Right renal cortex interstitium (tissue), 3 donors: ENCODE results near the gene ARRDC4. TPM values are rescaled to one million over a fixed set of nuclear protein-coding genes. Genes with fewer than 3 reads are reported as not detected.

Experiments used
- DNase-seq, 3 donors: peaks; one replicate each; pipeline ENCODE4 v3.0.0-alpha.2; 2013; ENCODE audit warnings: low read depth in 3 of 3, low spot score in 2 of 3
- polyA plus RNA-seq, 3 donors: library from polyadenylated mRNA; unstranded; fragments of 120-200 nt; gene quantifications; one replicate each; pipeline ENCODE4 v1.2.1, GENCODE V29; 2013; ENCODE audit not compliant: insufficient read length in 3 of 3

ARRDC4 gene
- polyA plus RNA-seq, 3 donors = 26.0 to 37.8 (median 30.7) TPM

DNA sequence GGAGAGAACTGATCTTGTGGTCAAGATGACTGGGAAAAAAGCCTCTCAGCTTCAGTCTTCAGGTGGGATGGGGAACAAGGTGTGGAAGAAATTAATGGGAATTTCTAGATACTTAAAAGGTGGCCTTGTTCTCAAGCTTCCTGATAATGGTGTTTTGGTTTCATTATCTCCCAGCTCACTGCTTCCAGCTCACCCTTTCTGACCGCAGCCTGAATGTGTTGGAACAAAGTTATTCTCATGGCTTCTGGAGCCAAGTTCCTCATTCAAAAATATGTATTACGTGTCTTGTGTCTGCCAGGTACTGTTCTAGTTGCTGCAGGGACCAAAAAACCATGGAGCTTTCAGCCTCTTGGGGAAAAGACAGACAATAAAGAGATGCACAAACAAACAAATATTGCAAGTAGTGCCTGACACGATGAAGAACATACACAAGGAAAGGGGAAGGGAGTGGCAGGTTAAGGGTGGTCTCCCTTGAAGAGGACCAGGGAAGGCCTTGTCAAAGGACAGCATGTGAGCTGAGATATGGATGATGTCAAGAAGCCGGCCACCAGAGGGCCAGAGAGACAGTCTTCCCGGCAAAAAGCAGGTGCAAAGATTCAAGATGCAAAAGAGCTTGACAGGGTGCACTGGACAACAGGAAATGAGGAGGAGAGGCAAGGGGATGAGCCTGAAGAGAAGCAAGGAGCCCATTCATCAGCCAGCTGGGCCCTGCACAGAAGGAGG lies 35.5 kb downstream of the ARRDC4 start:
- DNase-seq = peak; percentile 9 to 20 (median 16)

DNA sequence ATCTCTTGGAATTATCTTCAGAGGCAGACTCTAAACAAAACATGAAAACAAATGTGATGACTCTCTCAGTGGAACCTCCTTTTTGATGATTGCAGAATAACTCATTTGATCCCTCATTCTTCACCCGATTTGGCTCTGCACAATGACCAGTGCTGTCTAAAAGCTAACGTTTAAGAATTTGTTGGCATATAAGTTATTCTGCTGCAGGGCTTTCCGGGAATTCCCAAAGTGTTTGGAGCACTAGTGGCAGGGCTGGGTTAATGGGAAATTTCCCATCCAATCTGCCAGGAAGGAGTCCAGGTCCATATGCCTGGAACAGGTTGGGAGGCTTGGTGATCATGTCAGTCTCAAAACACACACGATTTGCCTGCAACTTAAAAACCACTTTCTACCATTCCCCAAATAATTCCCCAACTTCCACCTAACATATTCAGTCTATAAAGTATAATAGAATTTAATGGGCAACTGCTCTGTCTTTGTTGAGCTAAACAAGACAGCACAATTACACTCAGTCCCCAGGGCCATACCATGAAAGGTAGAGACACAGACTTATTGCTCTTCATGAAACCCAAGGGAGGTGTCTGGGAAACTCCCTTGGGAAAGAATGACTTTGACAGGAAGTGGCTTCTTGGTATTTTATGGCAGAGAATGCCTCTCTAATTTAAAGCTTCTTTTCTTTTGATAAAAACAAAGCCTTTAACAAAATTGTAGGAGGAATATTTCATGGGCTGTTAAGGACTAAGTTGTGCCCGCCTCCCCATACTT lies 38.0 kb downstream of the ARRDC4 start:
- no peak for DNase-seq

DNA sequence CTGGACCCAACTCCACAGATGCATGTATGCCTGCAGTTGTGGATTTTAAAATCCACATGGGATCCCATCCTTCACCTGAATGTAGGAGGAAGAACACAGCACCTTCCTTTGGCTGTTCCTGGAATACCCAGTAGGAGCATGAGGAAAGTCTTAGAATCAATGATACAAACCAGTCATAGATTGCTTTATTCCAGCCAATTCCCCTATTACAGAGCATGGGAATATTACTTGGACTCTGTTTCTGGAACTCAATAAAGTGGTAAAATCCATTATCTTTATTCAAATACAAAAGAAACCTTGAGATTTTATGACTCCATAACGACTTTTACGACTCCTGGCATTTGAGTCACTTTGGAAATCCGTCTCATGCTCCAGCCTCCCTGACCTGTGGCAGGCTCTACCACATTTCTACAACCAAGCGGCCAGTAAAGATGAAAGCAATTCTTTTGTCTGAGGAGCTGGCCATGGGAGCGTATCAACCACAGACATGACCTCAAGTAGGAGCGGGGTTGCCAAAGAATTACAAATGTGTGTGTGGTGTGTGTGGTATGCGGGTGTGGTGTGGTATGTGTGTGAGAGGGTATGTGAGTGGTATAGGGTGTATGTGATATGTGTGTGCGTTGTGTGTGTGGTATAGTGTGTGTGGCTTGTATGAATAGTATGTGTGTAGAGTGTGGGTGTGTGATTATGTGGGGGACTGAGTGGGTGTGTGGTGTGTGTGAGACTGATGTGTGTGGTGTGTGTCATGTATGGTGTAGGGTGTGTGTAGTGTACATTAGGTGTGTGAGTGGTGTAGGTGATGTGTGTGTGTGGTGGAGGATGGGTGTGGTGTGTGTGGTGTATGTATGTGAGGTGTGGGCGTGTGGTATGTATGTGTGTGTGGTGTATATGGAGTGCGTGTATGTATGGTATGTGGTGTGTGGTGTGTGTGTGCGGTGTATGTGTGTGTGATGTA lies 40.0 kb downstream of the ARRDC4 start:
- DNase-seq = no peak

DNA sequence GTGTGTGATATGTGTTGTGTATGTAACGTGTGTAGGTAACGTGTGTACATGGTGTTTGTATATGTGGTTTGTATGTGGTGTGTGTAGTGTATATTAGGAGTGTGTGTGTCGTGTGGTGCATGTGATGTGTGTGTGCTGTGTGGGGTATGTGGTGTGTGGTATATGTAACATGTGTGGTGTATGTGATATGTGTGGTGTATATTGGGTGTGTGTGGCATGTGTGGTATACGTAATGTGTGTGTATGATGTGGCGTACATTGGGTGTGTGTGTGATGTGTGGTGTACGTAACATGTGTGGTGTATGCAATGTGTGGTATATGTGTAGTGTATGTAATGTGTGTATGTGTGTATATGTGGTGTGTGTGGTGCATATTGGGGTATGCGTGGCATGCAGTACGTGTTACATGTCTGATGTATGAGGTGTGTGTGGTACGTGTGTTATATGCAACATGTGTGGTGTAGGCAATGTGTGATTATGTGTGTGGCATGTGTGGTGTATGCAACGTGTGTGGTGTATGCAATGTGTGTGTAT lies 41.2 kb downstream of the ARRDC4 start:
- DNase-seq = no peak

DNA sequence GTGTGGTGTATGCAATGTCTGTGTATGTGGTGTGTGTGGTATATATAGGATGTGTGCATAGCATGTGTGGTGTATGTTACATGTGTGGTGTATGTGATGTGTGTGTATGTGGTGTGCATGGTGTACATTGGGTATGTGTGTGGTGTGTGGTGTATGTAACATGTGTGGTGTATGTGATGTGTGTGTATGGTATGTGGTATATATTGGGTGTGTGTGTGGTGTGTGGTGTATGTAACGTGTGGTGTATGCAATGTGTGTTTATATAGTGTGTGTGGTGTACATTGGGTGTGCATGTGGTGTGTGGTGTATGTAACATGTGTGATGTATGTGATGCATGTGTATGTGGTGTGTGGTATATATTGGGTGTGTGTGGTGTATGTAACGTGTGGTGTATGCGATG lies 41.9 kb downstream of the ARRDC4 start:
- DNase-seq = no peak

DNA sequence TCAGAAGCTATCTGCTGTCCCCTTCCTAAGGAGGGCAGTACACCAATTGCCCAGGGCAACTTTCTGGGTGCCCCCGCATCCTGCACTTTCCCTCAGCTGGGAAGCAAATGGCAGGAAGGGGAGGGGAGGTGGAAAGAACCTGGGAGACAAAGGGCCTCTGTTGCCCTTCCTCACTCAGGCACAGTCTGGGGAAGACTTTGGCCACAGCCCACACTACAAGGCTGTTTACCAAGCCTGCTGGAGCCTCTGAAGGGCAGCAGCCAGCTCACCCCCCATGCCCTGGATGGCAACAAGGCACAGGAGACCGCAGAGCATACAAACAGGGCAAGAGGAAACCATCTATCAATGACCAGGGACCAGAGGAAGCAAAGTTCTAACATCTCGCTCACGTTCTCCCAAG lies 42.4 kb downstream of the ARRDC4 start:
- DNase-seq = no peak

DNA sequence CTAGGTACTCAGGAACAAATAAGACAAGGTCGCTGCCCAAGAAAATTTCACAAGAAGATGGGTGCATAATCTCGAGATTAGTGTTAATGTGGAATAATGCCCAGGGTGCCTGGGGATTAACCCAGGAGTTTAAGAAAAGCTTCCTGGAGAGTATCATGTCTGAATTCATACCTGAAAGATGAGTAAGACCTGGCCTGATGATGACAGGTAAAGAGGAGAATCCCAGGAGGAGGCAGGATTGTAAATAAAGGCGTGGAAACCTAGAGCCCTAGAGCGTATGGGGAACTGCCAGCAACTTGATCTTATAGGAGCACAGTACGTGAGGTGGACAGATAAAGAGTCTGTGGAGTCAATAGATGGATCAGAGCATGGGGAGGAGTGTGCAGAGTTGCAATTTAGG lies 43.0 kb downstream of the ARRDC4 start:
- DNase-seq = no peak

DNA sequence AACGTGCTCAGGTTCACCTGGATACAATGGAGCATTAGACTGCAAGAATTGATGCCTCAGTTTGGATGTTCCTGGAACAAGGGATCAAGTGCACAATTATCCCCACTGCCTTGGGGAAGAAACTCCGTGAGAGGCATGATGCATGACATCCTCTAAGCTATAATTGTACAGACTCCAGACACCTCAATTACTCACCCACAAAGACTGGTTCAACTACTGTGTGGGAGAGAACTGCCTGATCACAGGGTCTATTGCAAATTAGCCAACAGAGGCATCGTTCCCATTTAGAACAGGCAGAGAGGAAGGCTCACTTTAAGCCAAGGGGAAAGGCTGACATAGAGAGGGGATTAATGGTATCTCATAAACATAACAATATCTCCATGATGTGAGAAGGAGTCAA lies 43.5 kb downstream of the ARRDC4 start:
- DNase-seq = no peak

DNA sequence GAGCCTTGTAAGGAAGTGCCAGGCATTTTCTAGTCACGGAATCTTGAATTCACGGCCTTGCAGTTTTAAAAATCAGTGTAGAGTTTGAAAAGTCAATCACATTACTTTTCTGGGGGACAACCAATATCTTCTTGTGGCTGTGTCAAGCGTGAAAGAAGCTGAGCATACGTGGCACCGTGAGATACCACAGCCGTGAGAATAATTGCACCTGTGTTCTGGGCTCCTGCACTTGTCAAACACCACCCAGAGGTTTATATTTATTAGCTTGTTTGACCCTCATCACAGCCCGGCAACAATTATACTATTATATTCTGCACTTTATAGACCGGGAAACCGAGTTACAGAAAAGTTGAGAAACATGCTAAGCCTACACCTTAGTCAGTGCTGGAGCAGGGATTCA lies 45.2 kb downstream of the ARRDC4 start:
- no peak for DNase-seq

DNA sequence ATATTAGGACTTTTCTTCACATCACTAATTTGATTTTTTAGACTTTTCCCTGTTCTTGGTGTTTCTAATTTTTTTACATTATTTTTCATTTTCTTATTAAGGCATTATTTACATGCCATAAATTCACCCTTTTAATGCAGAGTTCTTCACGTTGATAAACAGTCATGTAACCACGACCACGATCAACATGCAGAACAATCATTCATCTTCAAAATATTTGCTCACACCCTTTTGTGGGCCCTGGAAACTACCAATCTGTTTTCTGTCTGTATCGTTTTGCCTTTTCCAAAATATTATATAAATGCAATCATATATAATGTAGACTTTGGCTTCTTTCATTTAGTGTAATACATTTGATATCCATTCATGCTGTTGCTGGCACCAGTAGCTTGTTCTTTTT lies 48.7 kb downstream of the ARRDC4 start:
- no peak for DNase-seq

DNA sequence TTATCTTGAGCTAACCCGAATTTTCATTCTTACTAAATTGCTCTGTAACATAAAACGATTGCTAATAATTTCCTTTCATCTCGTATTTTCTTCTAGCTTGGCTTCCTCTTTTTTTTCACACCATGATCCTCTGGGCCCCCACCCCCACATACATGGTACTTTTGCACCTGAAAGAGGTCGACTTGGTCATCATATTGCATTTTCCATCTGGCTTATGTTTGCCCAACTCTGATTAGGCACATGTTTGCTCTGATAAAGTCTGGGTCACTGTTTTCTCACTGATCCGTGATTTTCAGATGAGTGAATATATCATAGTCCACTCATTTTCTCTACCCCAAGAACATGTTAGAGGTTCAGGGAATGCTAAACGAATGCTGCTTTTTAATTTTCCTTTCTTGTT lies 49.5 kb downstream of the ARRDC4 start:
- DNase-seq = no peak

DNA sequence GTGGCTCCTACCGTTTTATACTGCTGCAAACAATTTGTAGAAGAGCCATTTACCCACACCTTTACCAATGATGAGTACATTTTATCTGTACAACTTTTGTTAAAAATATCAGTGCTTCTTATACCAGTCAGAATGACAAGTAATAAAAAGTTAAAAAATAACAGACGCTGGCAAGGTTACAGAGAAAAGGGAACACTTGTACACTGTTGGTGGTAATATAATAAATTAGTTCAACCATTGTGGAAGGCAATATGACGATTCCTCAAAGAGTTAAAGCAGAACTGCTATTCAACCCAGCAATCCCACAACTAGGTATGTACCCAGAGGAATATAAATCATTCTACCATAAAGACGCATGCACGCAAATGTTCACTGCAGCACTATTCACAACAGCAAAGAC lies 51.9 kb downstream of the ARRDC4 start:
- DNase-seq = no peak

DNA sequence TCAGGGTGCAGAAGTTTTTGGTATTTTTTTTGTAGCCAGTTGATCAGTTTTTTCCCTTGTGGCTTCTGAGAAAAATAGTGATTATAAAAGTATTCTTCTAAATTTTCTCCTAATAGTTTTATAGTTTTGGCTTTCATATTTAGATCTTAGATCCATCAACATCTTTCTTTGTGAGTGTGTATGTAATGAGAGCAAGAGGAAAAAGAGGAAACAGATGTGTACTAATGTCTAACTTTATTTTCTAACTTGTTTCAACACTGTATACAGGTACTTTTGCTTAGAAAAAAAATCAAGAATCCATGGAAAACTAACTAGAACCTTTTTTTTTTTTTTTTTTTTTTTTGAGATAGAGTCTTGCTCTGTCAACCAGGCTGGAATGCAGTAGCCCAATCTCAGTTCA lies 53.1 kb downstream of the ARRDC4 start:
- DNase-seq = no peak

DNA sequence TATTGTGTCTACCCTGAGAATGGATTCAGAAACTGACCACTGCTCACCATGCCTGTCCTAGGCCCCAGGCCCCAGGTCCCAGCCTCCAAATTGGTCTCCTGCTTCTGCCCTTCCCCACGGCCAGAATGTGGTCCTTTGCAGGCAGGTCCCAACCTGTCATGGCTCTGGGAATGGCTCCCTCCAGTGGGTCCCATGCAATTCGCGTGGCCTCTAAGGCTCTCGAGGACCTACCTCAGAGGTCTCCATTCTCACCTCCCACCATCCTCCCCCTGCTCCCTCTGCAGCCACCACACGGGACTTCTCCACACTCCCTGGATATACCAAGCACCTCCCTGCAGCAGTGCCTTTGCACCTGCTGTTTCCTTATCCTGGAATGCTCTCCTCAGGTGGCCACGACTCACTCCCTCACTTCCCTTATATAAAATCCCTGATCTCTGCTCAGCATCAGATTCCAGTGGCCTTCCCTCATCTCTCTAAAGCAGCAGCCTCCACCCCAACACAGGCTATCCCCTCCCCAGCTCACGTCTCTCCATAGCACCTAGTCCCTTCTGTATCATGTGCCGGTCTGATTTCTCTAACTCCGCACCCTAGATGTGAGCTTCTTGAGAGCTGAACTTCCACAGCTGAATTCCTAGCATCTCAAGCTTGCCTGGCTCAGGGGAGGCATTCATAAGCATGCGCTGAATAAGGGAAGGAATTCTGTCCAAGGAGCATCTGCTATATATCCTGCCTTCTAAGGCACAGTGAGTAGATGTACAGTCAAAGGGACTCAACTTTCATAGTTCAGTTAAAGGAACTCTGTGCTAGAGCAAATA lies 56.9 kb downstream of the ARRDC4 start:
- DNase-seq = no peak

DNA sequence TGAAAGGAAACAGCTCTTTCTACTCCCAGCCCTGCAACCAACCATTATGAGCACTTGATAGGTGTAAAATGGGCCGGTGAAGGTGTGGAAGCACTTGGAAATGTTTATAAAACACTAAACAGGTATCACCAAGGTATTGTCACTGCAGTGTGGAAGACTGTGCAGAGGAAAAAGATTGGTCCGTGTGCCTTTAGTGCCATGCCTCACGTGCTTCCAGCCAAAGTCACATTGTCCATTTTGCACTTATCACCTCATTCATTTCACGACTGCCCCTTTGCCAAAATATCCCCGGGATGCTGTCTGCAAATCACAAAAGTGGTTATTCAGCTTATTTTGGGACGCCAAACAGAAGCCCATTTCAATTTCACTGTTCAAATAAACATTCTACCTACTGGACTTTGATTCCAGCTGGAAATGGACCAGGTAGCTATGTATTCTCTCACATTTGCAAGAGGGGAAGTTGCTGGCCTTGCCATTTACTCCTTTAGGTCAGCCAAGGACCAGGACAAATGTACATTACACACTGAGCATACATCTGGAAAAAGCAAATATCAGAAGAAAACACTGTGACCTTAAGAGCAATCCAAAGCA lies 58.4 kb downstream of the ARRDC4 start:
- DNase-seq = no peak
